AG04450 (cell line): ENCODE measurements around the gene DDX60. TPM values are rescaled to one million over a fixed set of nuclear protein-coding genes. Genes with fewer than 3 reads are reported as not detected.
"Not testable (repeated sequence)": the region's sequence is repeated elsewhere in the genome, so short reads cannot be mapped to it uniquely, and the experiment has no call there.

Experiments
- CTCF ChIA-PET: fragments of 300-600, 350-600 bp; formaldehyde crosslinking; extraction: SDS; loops from one replicate; lab custom pipeline; 2022; ENCODE audit warnings: antibody characterized with exemption, inconsistent platforms; lab: Charles Lee
- POLR2A ChIA-PET: fragments of 350-600 bp; formaldehyde crosslinking; extraction: SDS; loops from one replicate; lab custom pipeline; 2021; ENCODE audit warnings: antibody characterized with exemption, inconsistent platforms; lab: Yijun Ruan, JAX
- DNase-seq: peaks from one replicate; pipeline ENCODE4 v3.0.0-alpha.2; 2011; ENCODE audit warnings: low read depth, low spot score
- H3K27ac ChIP-seq: one replicate; pipeline ENCODE4 v1.5.1; 2012; ENCODE audit warnings: low read depth, low read length, control low read depth
- H3K27me3 ChIP-seq: one replicate; pipeline ENCODE4 v1.6.0; 2012; ENCODE audit warnings: low read length; ENCODE audit not compliant: control insufficient read depth, insufficient read depth
- H3K4me3 ChIP-seq: 2 replicates; pipeline ENCODE4 v1.5.1; 2011; ENCODE audit warnings: mild to moderate bottlenecking, low read depth, low read length, control low read depth
- H3K9me3 ChIP-seq: 2 replicates; pipeline ENCODE4 v1.5.1; 2012; ENCODE audit warnings: low read length; ENCODE audit not compliant: control insufficient read depth, insufficient read depth
- polyA plus RNA-seq: library from polyadenylated mRNA; depleted of rRNA; stranded (reverse); fragments of >200 nt; gene quantifications from 2 replicates; pipeline ENCODE4 v1.2.3, GENCODE V29; 2011
- TF ChIP-seq, protein P1 (sequence below): IDR thresholded peaks from 2 replicates; pipeline ENCODE4 v1.5.1; 2011; ENCODE audit warnings: low read depth, low read length, control low read depth, inconsistent platforms

The DDX60 gene
- polyA plus RNA-seq, 1 experiment, result 8.4 TPM

DNA sequence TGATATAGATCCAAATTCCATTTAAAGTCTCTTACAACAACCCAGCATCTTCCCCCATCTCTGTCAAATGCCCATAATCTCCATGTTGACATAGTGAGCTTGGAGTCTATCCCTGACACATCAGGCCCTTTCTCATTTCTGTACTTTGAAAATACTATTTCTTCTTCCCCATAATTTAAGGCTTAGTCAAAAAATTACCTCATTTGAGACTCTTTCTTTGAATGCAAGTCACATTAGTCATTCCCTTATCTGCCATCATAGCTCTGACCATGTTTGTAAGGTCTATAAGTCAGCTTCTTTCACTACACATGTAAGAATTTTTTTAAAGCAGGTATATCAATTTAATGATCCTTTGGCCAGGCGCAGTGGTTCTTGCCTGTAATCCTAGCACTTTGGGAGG lies 99.9 kb downstream of the DDX60 start:
- TF ChIP-seq, protein P1, sequence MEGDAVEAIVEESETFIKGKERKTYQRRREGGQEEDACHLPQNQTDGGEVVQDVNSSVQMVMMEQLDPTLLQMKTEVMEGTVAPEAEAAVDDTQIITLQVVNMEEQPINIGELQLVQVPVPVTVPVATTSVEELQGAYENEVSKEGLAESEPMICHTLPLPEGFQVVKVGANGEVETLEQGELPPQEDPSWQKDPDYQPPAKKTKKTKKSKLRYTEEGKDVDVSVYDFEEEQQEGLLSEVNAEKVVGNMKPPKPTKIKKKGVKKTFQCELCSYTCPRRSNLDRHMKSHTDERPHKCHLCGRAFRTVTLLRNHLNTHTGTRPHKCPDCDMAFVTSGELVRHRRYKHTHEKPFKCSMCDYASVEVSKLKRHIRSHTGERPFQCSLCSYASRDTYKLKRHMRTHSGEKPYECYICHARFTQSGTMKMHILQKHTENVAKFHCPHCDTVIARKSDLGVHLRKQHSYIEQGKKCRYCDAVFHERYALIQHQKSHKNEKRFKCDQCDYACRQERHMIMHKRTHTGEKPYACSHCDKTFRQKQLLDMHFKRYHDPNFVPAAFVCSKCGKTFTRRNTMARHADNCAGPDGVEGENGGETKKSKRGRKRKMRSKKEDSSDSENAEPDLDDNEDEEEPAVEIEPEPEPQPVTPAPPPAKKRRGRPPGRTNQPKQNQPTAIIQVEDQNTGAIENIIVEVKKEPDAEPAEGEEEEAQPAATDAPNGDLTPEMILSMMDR, result no peak
- peak; percentile 7 for DNase-seq
- Histone ChIP-seq H3K9me3 (no peaks in the 10 kb centered on the region), H3K27me3 (no peaks in the 10 kb centered on the region), H3K4me3 (no peak overlapping the region), H3K27ac (no peak overlapping the region)
- CTCF ChIA-PET, result interaction anchor here (1.1 kb wide), 1 partner anchor 646 kb away, joined by 4 read pairs; no protein-coding TSS in a partner anchor
- POLR2A ChIA-PET, result no interaction called here

DNA sequence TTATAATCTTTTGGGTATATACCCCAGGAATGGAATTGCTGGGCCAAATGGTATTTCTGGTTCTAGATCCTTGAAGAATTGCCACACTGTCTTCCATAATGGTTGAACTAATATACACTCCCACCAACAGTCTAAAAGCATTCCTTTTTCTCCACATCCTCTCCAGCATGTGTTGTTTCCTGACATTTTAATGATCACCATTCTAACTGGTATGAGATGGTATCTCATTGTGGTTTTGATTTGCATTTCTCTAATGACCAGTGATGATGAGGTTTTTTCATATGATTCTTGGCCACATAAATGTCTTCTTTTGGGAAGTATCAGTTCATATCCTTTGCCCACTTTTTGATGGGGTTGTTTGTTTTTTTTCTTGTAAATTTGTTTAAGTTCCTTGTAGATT lies 105.0 kb downstream of the DDX60 start:
- DNase-seq, H3K4me3 ChIP-seq, H3K27ac ChIP-seq, POLR2A ChIA-PET, H3K9me3 ChIP-seq, H3K27me3 ChIP-seq, CTCF ChIA-PET: not testable (repeated sequence)

DNA sequence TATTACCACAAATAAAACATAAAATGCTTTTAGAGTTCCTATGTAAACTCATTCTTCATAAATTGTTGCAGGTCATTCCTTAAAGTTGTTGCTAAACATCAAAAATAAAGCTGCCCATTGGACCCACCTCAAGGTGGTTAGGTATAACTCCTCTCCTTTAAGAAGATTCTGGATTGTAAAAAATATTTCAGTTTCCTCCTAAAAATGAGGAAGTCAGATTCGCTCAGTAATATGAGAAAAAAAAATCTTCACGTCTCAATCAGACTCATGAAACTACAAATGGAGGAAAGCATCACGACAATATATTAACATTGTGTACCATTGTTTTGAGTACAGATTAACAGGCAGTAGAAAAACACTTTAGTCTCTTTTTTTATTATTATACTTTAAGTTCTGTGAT lies 105.9 kb downstream of the DDX60 start:
- Histone ChIP-seq H3K4me3 (no peak overlapping the region), H3K27ac (no peak overlapping the region), H3K9me3 (no peaks in the 10 kb centered on the region), H3K27me3 (no peaks in the 10 kb centered on the region)
- TF ChIP-seq, protein P1, result no peak
- POLR2A ChIA-PET, result no interaction called here
- no peak for DNase-seq
- CTCF ChIA-PET, result no interaction called here

GRCh38 chr4:168208957-168209614 lies 109.5 kb downstream of the DDX60 start:
- CTCF ChIA-PET, result no interaction called here
- DNase-seq, result no peak
- no peaks in the 10 kb centered on the region for H3K9me3 ChIP-seq
- TF ChIP-seq, protein P1, result no peak
- H3K4me3 ChIP-seq, result no peak overlapping the region
- POLR2A ChIA-PET, result no interaction called here
- no peaks in the 10 kb centered on the region for H3K27me3 ChIP-seq
- H3K27ac ChIP-seq, result no peak overlapping the region

DNA sequence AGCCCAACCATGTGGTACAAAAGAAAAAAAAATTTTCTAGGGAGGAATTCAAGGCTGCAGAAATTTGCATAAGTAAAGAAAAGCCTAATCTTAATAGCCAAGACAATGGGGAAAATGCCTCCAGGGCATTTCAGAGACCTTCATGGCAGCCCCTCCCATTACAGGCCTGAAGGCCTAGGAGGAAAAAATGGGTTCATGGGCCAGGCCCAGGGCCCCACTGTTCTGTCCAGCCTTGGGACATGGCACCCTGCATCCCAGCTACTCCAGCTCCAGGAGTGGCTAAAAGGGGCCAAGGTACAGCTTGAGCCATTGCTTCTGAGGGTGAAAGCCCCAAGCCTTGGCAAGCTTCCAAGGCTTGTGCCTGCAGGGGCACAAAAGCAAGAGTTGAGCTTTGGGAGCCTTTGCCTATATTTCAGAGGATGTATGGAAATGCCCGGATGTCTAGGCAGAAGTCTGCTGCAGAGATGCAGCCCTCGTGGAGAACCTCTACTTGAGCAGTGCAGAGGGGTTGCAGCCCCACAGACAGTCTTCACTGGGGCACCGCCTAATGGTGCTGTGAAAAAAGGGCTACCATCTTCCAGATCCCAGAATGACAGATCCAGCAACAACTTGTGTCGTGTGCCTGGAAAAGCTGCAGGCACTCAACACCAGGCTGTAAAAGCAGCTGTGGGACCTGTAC lies 115.2 kb downstream of the DDX60 start:
- Histone ChIP-seq H3K27me3 (no peaks in the 10 kb centered on the region), H3K27ac (no peak overlapping the region), H3K4me3 (no peak overlapping the region), H3K9me3 (peaks cover 10% of the 10 kb centered on the region)
- POLR2A ChIA-PET, result interaction anchor here (0.5 kb wide), 1 partner anchor 434 kb away, joined by 9 read pairs; no protein-coding TSS in a partner anchor
- TF ChIP-seq, protein P1, result no peak
- CTCF ChIA-PET, result no interaction called here
- DNase-seq, result no peak
